Inflammatory macrophage treated with lipopolysaccharide for 1 hour (primary cell): ENCODE data around the gene BEST3.

Experiments
- DNase-seq, 2 donors: peaks; one replicate each; pipeline ENCODE4 v3.0.0-alpha.2; 2020 to 2022

The BEST3 gene

DNA sequence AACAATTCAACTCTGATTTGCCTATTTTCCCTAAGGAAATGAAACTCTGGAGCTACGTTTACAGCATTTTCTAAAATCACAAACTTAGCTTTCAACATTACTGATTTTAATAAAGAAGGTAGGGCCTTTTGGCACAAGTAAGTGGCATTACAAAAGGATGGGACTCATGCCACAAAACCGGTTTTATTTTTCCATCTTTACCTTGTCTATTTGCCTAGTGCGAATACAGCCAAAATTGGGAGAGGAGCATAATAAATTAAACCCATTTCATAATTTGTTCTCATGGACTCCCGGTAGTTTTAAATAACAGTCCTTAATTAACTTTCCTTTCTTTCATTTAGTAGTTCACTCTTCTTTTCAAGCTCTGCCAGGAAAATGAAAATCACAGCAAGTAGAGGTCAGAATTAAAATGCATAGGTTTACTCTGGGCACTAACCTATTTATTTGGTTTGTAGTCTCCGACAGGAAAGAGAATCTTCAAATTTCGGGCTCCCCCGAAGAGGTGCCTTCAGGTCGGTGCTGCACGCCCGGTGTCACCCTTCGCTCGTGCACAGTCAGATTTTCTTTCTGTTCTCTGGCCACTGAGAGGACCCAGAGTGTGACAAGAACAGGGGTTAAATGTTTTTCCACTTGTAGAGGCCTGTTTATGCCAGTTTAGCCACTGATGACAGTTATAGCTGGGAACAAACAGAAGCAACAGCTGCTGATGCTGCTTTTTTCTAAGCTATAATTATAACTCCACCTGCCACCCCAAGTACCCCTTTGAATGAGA lies at the start of gene BEST3:
Gene BEST3 (minus strand): TSS at position 535 of the 772 bp plus-strand sequence. CDS start 1,505 bp downstream, outside the sequence.
- DNase-seq: no peak

- no peak for DNase-seq
These were observed 45.0 kb upstream of the BEST3 start for GRCh38 chr12:69744109-69744508.

DNA sequence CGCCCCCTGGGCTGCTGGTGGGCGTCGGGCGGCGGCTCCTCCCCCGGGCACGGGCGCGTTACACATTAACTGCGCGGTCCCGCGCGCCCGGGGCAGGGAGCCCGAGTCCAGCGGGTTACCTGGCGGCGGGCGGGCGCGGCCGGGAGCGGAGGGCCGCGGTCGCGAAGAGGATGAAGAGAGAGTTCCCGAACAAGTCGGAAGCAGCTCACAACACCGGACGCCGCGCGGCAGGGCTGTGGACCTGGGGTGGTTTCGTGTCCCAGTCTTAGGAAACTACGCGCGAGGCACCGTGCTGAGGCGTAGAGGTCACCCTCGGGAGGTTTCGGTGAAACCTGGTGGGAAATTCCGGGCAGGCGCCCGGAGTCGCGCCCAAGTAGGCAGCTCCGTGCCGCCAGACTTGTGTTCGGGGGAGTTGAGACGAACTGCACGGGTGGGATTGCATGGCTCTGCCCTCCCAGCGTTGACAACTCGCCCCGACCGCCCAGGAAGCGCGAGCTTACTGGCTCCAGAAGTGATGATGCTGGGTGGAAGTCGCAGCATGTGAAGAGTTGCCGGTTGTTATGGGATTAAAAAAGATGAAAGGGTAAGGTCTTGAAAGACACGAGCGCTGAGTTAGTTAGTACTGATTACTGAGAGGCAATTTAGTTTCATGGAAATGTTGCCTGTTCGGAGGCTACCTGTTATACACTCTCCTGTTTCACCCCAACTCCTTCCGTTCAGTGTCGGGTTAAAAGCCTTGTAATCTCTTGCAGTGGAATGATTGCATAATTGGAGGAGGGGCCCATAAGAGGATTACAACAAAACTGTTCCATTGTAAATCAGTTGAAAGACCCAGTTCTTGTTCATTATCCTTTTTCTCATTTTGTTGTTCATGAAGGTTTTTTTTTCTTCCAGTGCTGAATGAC lies 40.4 kb upstream of the BEST3 start:
- DNase-seq: peak; percentile 46 to 52

- peak; percentile 77 to 87 for DNase-seq
These were observed 39.5 kb upstream of the BEST3 start, which contains the start of gene RAB3IP for GRCh38 chr12:69738351-69739286. Gene RAB3IP (plus strand): TSS chr12:69738860. CDS start chr12:69755409, 16,549 bp downstream.

DNA sequence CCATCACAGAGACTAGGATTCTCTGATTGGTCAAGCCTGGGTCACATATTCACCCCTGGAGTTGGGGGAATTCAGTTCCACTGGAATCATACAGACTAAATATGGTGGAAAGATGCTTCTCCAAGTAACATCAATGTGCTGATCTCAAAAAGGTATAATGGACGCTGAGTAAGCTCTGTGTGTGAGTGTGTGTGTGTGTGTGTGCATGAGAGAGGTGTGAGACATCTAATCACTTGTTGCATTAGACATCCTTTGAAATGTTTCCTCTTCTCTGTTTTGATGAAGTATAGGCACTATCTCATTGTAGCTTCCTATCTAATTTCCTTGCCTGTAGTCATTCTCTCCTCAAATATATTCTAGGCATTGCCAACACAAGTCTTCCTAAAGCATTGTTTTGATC lies 34.5 kb upstream of the BEST3 start:
- no peak for DNase-seq

GRCh38 chr12:69732088-69732487 lies 33.0 kb upstream of the BEST3 start:
- DNase-seq: no peak

GRCh38 chr12:69726922-69727321 lies 27.8 kb upstream of the BEST3 start:
- DNase-seq: no peak

- no peak for DNase-seq
These were observed 21.6 kb upstream of the BEST3 start for GRCh38 chr12:69720750-69721149.

GRCh38 chr12:69719336-69720316 lies 20.5 kb upstream of the BEST3 start:
- DNase-seq: no peak

DNA sequence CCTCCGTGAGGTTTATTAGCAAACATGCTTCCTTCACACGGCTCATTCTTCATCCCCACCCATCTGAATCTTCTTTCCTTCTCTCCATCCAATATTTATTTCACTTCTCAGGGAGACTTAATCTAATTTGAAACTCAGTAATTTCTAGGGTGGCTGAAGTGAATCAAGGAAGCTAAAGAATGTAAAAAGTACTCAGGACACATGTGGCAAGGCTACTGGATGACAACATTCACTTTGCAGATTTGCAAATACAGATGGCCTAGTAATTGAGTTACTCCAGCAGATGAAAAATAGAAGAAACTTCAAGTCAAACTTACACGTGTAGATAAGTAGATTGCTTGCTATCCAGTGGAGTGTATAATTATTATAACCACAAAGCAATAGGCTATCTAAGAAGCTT lies 15.4 kb upstream of the BEST3 start:
- no peak for DNase-seq

DNA sequence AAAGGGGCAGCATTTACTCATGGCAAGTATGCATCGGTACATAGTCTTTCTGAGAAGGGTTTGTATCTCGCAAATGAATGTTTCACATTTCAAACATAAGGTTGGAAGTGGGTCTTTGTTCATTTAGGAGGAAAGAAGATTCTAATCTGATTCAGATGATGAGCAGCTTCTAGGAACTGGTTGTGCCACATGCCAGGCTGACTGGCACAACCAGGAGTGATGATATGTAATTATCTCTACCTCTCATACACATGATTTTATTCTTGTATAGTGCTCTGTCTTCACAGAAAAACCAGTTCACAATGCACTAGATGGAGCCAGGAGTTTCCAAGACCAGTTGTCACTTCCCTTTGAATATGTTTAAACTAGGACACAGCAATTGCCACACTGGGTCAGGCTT lies 13.7 kb upstream of the BEST3 start:
- DNase-seq: no peak

- no peak for DNase-seq
These were observed 9.5 kb upstream of the BEST3 start for GRCh38 chr12:69708649-69709048.

DNA sequence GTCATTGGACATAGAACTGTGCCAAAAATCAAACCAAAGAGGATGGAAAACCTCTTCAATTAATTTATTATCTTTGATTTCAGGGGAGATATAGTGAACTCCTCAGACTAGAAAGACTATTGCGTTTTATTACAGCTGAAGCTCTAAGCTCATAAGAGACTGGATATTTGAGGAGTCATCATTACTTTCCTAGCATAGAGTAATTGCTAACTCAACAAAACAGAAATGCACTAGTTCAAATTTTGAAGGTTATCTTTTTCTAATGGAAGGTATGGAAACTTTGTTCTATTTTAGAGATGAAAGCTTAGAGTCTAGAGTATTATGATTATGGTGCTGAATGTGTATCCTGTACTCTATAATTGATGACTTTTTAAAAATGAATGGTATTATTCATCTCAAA lies 5.3 kb upstream of the BEST3 start:
- no peak for DNase-seq

DNA sequence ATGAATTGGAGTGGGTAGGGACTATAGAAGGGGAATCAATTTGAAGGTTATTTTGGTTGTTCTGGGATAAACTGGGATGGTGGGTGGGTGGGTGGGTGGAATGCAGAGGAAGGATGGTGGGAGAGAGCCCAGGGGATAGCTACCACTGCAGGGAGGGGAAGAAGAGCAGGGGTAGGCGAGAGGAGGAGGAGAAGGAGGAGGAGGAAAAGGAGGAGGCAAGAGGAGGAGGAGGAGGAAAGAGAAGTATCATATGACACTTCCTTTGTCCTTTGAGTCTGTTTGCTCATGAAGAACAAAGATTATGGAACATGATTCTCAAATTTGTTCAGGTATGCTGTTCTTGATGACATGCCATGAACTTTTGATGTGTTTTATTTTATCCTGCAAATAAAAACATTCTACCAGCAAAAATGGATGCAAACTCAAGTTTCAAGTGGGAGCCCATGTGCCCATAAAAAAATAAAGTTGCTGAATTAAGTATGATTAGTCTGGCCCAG lies 4.1 kb upstream of the BEST3 start:
- no peak for DNase-seq

DNA sequence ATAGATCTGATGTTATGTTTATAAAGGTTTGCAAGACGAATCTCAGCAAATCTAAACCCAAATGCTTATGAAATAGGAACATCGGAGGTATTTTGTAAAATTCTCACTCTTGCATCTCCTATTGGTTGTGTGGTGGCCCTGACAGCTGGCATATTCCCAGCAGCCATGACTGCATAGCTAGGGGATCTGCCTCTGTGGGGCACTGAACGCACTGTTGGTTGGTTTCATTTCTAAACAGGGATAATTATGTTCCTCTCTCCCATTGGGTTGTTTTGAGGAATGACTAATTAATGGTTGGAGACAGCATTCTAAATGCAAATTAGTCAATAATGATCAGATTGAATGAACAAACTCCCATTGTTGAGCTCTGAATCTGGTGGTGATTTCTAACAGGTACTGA lies 2.7 kb upstream of the BEST3 start:
- no peak for DNase-seq

- DNase-seq: no peak
These were observed 1.0 kb downstream of the BEST3 start for GRCh38 chr12:69698054-69698453.

- DNase-seq: no peak
These were observed 5.0 kb downstream of the BEST3 start for GRCh38 chr12:69694123-69694522.

DNA sequence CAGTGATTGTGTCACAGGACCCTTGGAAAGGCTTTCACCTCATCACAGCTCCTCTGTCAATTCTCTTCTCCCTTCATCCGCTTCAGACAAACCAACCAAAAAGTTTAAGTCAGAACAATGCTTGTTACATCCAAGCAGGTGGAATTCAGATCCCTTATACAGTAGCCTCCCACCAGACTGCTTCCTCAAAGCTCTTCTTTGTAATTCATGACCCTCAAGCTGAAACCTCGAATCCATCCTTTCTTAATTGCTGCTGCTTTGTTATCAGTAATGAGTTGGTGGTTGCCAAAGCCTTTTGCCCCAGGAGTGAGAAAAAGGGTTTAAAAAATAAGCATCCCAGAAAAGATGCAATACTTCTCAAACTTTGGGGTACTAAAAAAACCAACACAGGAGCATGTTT lies 9.5 kb downstream of the BEST3 start:
- no peak for DNase-seq

- DNase-seq: peak; percentile 23 to 36
These were observed 10.4 kb downstream of the BEST3 start for GRCh38 chr12:69688471-69689427.

- DNase-seq: no peak
These were observed 11.1 kb downstream of the BEST3 start for GRCh38 chr12:69688021-69688420.
